Measurements from ENCODE around the gene FDX2. TPM values are rescaled to one million over a fixed set of nuclear protein-coding genes. Genes with fewer than 3 reads are reported as not detected.

FDX2 gene
- total RNA-seq, 1 donor from 2014 or later = 24.7 TPM

DNA sequence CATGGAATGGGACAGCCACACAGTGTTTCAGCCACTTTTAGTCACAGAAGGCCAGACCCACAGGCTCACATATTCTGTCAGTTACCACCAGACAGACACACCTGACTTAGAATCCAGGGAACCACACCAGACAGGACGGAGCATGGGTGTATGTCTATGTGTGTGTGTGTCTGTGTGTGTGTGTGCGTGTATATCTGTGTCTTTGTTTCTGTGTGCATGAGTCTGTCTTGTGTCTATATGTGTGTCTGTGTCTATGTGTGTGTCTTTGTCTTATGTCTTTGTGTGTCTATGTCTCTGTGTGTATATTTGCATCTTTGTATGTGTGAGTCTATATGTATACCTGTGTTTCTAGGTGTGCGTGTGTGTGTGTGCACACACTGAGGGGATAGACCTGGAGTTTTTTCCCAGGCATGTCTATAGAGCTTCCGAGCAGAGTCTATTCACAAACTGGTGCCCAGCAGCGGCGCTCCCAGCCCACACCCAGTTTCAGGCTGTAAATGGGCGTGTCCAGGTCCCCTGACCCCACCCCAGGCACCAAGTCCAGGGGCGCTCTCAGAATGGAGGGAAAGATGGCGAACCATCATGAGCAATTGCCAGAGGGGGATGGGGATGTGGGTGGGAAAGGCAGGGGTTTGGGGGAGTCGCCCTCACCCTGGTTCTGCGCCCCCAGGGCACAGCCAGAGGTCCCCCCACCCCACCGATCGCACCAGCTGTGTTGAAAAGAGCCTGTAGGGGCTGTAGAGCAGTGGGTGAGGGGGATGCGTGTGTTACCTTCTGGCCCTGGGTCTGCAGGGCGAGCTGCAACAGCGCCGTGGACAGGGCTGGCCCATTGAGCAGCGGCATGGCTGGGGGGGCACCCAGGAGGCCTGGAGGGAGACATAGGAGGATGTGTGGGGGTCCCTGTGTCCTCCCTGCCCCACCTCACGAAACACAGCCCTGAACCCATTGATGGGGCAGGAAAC, 6.3 kb upstream of the FDX2 start:
- TF ChIP-seq, protein P1, sequence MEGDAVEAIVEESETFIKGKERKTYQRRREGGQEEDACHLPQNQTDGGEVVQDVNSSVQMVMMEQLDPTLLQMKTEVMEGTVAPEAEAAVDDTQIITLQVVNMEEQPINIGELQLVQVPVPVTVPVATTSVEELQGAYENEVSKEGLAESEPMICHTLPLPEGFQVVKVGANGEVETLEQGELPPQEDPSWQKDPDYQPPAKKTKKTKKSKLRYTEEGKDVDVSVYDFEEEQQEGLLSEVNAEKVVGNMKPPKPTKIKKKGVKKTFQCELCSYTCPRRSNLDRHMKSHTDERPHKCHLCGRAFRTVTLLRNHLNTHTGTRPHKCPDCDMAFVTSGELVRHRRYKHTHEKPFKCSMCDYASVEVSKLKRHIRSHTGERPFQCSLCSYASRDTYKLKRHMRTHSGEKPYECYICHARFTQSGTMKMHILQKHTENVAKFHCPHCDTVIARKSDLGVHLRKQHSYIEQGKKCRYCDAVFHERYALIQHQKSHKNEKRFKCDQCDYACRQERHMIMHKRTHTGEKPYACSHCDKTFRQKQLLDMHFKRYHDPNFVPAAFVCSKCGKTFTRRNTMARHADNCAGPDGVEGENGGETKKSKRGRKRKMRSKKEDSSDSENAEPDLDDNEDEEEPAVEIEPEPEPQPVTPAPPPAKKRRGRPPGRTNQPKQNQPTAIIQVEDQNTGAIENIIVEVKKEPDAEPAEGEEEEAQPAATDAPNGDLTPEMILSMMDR (IDR thresholded peaks at IDR 0.05; ENCODE audit: unreplicated experiment) = no peak
- no peak for DNase-seq (ENCODE audit: low spot score, unreplicated experiment)
- Mint-ChIP-seq H3K27ac (no peak overlapping the region), H3K36me3 (ENCODE audit: insufficient read depth) (peaks cover 11% of the 10 kb centered on the region), H3K4me3 (ENCODE audit: low read depth) (no peak overlapping the region), H3K27me3 (no peaks in the 10 kb centered on the region), H3K9me3 (ENCODE audit: low read depth) (no peaks in the 10 kb centered on the region), H3K4me1 (ENCODE audit: low read depth) (no peaks in the 10 kb centered on the region)

DNA sequence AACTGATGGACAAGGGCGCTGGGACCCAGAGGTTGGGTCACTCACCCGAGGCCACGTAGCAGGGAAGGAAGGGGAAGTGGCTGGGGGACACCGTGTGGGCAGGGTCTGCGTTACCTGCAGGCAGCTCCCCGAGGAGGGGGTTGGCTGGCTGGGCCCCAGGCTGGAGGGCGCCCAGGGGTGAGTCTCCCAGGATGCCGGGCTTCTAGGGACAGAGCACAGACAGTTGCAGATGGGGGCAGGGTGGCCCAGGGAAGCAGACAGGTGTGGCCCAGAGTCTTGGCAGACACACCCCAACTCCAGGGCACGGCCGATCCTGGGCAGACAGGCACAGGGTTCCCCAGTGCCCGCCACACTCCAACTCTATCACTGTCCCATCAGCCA, 5.6 kb upstream of the FDX2 start:
- no peaks in the 10 kb centered on the region for H3K9me3 Mint-ChIP-seq (ENCODE audit: low read depth)

DNA sequence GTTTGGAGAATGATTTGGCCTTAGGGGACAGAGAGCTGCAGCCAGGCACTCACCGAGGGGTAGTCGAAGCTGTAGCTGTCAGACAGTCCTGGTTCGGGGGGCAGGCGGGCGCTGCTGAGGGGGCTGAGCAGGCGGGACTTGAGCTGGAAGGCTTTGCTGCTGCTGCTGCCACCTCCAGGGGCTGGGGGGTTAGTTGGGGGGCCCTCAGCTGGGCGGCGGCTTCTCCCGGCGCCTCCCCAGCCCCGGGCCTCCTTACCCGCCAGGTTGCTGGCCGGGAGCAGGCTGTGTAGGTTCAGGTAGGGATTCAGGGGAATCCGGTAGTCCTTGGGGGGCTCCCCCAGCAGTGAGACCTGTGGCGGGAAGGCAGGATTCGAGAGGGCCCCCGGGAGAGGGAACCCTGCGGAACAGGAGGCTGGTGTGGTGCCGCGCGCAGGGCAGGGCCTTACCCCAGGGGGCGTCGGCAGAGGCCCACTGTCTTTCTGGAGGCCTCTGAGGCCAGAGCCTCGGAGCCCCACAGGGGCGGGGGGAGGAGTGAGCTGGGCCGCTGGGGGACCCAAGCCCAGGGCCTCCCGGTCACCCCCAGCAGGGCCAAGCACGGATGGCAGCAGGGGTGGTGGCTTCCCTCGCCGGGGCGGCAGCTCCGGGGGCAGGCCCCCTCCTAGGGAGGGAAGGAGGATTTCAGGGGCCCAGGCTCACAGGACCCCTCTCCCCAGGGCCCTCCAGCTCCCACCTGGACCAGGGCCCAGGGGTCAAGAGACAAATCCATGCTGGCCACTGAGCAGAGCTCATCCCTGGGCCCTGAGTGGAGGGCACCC, 5.0 kb upstream of the FDX2 start:
- no peak overlapping the region for H3K27ac Mint-ChIP-seq
- peaks cover 6% of the 10 kb centered on the region for H3K4me1 Mint-ChIP-seq (ENCODE audit: low read depth)
- H3K9me3 Mint-ChIP-seq (ENCODE audit: low read depth) = no peaks in the 10 kb centered on the region
- no peak overlapping the region for H3K4me3 Mint-ChIP-seq (ENCODE audit: low read depth)
- peaks cover 14% of the 10 kb centered on the region for H3K36me3 Mint-ChIP-seq (ENCODE audit: insufficient read depth)
- H3K27me3 Mint-ChIP-seq = no peaks in the 10 kb centered on the region
- DNase-seq (ENCODE audit: low spot score, unreplicated experiment) = no peak
- TF ChIP-seq, protein P1 (IDR thresholded peaks at IDR 0.05; ENCODE audit: unreplicated experiment) = no peak

More for the DNA sequence above, 5.6 kb upstream of the FDX2 start:
- H3K4me1 Mint-ChIP-seq (ENCODE audit: low read depth) = no peaks in the 10 kb centered on the region
- H3K4me3 Mint-ChIP-seq (ENCODE audit: low read depth) = no peak overlapping the region
- H3K36me3 Mint-ChIP-seq (ENCODE audit: insufficient read depth) = peaks cover 11% of the 10 kb centered on the region
- TF ChIP-seq, protein P1 (IDR thresholded peaks at IDR 0.05; ENCODE audit: unreplicated experiment) = no peak
- DNase-seq (ENCODE audit: low spot score, unreplicated experiment) = no peak
- H3K27ac Mint-ChIP-seq = no peak overlapping the region
- H3K27me3 Mint-ChIP-seq = no peaks in the 10 kb centered on the region

DNA sequence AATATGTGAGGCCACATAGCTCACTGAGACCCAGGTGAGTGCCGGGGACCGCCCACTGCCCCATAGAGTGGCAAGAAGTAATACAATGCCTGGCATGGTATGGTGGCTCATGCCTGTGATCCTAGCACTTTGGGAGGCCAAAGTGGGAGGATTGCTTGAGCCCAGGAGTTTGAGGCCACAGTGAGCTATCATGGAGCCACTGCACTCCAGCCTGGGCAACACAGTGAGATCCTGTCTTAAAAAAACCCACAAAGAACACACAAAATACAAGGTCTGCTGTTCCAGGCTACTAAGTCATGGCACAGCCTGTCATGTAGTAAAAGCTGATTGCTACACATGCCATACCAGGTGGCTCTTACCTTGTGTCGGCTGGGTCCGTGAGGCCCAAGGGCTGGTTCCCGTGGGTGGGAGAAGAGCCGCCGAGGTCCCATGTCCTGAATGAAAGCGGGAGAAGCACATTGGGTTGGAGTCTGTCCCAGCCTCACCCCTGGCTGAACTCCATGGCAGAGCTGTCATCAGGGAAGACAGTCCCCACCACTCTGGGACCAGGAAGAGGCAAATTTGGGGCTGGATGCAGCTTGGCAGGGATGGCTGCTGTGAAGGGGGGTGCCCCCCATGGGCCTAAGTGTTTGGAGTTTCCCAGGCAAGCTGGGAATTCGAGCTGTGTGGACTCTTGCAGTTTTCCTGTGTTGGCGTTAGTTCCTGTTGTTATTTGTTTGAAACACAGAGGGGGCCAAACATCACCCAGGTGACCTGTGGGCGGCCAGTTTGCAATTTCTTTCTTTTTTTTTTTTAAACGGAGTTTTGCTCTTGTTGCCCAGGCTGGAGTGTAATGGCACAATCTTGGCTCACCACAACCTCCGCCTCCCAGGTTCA, 3.2 kb upstream of the FDX2 start:
- DNase-seq (ENCODE audit: low spot score, unreplicated experiment) = no peak
- Mint-ChIP-seq H3K27me3 (no peaks in the 10 kb centered on the region), H3K4me1 (ENCODE audit: low read depth) (peaks cover 14% of the 10 kb centered on the region), H3K36me3 (ENCODE audit: insufficient read depth) (peaks cover 14% of the 10 kb centered on the region), H3K4me3 (ENCODE audit: low read depth) (no peak overlapping the region), H3K9me3 (ENCODE audit: low read depth) (no peaks in the 10 kb centered on the region), H3K27ac (no peak overlapping the region)
- TF ChIP-seq, protein P1 (IDR thresholded peaks at IDR 0.05; ENCODE audit: unreplicated experiment) = no peak
